GM21737 (cell line): ENCODE measurements around the gene MAOB.
"Not testable (repeated sequence)": the region's sequence is repeated elsewhere in the genome, so short reads cannot be mapped to it uniquely, and the experiment has no call there.

Source experiments
- ATAC-seq: cut with Tn5 transposase; IDR thresholded peaks from one replicate; pipeline ENCODE4 v1.9.1; 2021; ENCODE audit warnings: mild to moderate bottlenecking, moderate library complexity; ENCODE audit not compliant: unreplicated experiment

Gene MAOB

GRCh38 chrX:43758044-43758443 lies 124.2 kb downstream of the MAOB start:
- no peak for ATAC-seq

- no peak for ATAC-seq
These were observed 126.2 kb downstream of the MAOB start for GRCh38 chrX:43756076-43756475.

GRCh38 chrX:43753637-43754036 lies 128.6 kb downstream of the MAOB start:
- ATAC-seq, result no peak

- no peak for ATAC-seq
These were observed 132.0 kb downstream of the MAOB start for GRCh38 chrX:43750248-43750676.

- ATAC-seq, result no peak
These were observed 134.8 kb downstream of the MAOB start for GRCh38 chrX:43747476-43747875.

GRCh38 chrX:43745938-43746721 lies 136.1 kb downstream of the MAOB start:
- ATAC-seq, result no peak

GRCh38 chrX:43744284-43744683 lies 138.0 kb downstream of the MAOB start:
- ATAC-seq, result no peak

GRCh38 chrX:43743100-43743822 lies 139.0 kb downstream of the MAOB start:
- ATAC-seq, result no peak

- no peak for ATAC-seq
These were observed 140.2 kb downstream of the MAOB start for GRCh38 chrX:43741843-43742573.

GRCh38 chrX:43735957-43736356 lies 146.3 kb downstream of the MAOB start:
- no peak for ATAC-seq

- no peak for ATAC-seq
These were observed 146.7 kb downstream of the MAOB start for GRCh38 chrX:43735534-43735933.

GRCh38 chrX:43734444-43734843 lies 147.8 kb downstream of the MAOB start:
- no peak for ATAC-seq

- ATAC-seq, result no peak
These were observed 148.6 kb downstream of the MAOB start for GRCh38 chrX:43733699-43734098.

- no peak for ATAC-seq
These were observed 151.2 kb downstream of the MAOB start for GRCh38 chrX:43731086-43731485.

- no peak for ATAC-seq
These were observed 153.3 kb downstream of the MAOB start for GRCh38 chrX:43728966-43729365.

- no peak for ATAC-seq
These were observed 154.2 kb downstream of the MAOB start for GRCh38 chrX:43728002-43728401.

GRCh38 chrX:43727254-43727653 lies 155.0 kb downstream of the MAOB start:
- ATAC-seq, result not testable (repeated sequence)

GRCh38 chrX:43725227-43725626 lies 157.0 kb downstream of the MAOB start:
- not testable (repeated sequence) for ATAC-seq

GRCh38 chrX:43720961-43721360 lies 161.3 kb downstream of the MAOB start:
- ATAC-seq, result no peak

GRCh38 chrX:43720082-43720481 lies 162.2 kb downstream of the MAOB start:
- ATAC-seq, result no peak

- no peak for ATAC-seq
These were observed 163.3 kb downstream of the MAOB start for GRCh38 chrX:43718956-43719355.

GRCh38 chrX:43718546-43718945 lies 163.7 kb downstream of the MAOB start:
- ATAC-seq, result no peak
